HepG2 (cell line): ENCODE results near the gene BCL7A. TPM values are rescaled to one million over a fixed set of nuclear protein-coding genes. Genes with fewer than 3 reads are reported as not detected.

ENCODE experiments used
- ATAC-seq: fragments of 200-7000 bp; cut with Tn5 transposase; 3 replicates; pipeline ENCODE4 v1.9.1; 2020; ENCODE audit warnings: mild to moderate bottlenecking, moderate library complexity
- BruUV-seq: library from RNA; stranded (reverse); fragments of 400-500 nt; replicated peaks from 2 replicates; lab custom pipeline; 2021; lab: Mats Ljungman, UMichigan
- CTCF ChIA-PET: fragments of 300-600 bp; formaldehyde crosslinking; extraction: SDS; loops from one replicate; lab custom pipeline; 2021; ENCODE audit warnings: low total read pairs, inconsistent platforms, low intra/inter-chr PET ratio; lab: Yijun Ruan, JAX
- POLR2A ChIA-PET: fragments of 350-600 bp; sonication (Branson Sonifier 250); formaldehyde crosslinking; loops from one replicate; lab custom pipeline; 2020; ENCODE audit warnings: antibody characterized with exemption, inconsistent platforms; lab: Yijun Ruan, JAX
- DNase-seq: peaks from one replicate; pipeline ENCODE4 v3.0.0-alpha.2; 2015; ENCODE audit warnings: low spot score
- FAIRE-seq: peaks from 3 replicates; lab custom pipeline; 2011; peaks lifted over from hg19 to GRCh38; lab: Jason Lieb, UNC
- H2AFZ ChIP-seq: one replicate; pipeline ENCODE4 v1.6.1; 2011; ENCODE audit warnings: low read length, inconsistent platforms
- H3K27ac ChIP-seq: fragments of 300-600 bp; 3 replicates; pipeline ENCODE4 v1.8.0; 2011; ENCODE audit warnings: mixed run types, mild to moderate bottlenecking, mixed read lengths, low read length, inconsistent platforms; ENCODE audit not compliant: insufficient read depth; ENCODE audit errors: extremely low read length
- H3K27me3 ChIP-seq, 2 experiments: fragments of 200-600 bp in 1 of 2; 2 replicates in 1 of 2; 3 replicates in 1 of 2; pipeline versions ENCODE4 v1.6.0 to v1.8.0; 2011; ENCODE audit warnings: low read length in 2 of 2, mild to moderate bottlenecking in 2 of 2, moderate library complexity in 2 of 2, inconsistent platforms in 1 of 2; ENCODE audit not compliant: insufficient read depth in 2 of 2, control insufficient read depth in 1 of 2
- H3K36me3 ChIP-seq, 2 experiments: fragments of 200-600 bp in 1 of 2; replicated peaks in 1 of 2; 2 replicates in 1 of 2; 3 replicates in 1 of 2; pipeline versions ENCODE4 v1.5.1 to v1.8.0; 2011; ENCODE audit warnings: low read length in 2 of 2, inconsistent platforms in 1 of 2; ENCODE audit not compliant: insufficient read depth in 2 of 2, control insufficient read depth in 1 of 2
- H3K4me1 ChIP-seq: 2 replicates; pipeline ENCODE4 v1.5.1; 2012; ENCODE audit warnings: low read length, inconsistent platforms; ENCODE audit not compliant: insufficient read depth
- H3K4me2 ChIP-seq: 2 replicates; pipeline ENCODE4 v1.6.0; 2011; ENCODE audit warnings: low read depth, low read length, inconsistent platforms
- H3K4me3 ChIP-seq, 3 experiments: fragments of 200-600 bp in 1 of 3; sonication (generic), shearing (Covaris generic) in 1 of 3; replicated peaks in 1 of 3; 2 replicates each; pipeline ENCODE4 v1.5.1; 2011 to 2016; ENCODE audit warnings: low read length in 3 of 3, inconsistent platforms in 2 of 3, low read depth in 2 of 3, mild to moderate bottlenecking in 2 of 3, control low read depth in 1 of 3, mixed read lengths in 1 of 3; ENCODE audit not compliant: insufficient read depth in 1 of 3
- H3K79me2 ChIP-seq: one replicate; pipeline ENCODE4 v1.6.1; 2011; ENCODE audit warnings: low read length, inconsistent platforms; ENCODE audit not compliant: insufficient read depth
- H3K9ac ChIP-seq: 2 replicates; pipeline ENCODE4 v1.6.0; 2011; ENCODE audit warnings: mild to moderate bottlenecking, low read depth, low read length, inconsistent platforms; ENCODE audit not compliant: insufficient read depth
- H3K9me3 ChIP-seq: 2 replicates; pipeline ENCODE4 v1.5.1; 2012; ENCODE audit warnings: mild to moderate bottlenecking, low read length
- H4K20me1 ChIP-seq: 2 replicates; pipeline ENCODE4 v1.6.0; 2011; ENCODE audit warnings: inconsistent platforms, mild to moderate bottlenecking, low read length, moderate library complexity; ENCODE audit not compliant: insufficient read depth
- AKNA ChIP-seq: sonication (generic); formaldehyde crosslinking; IDR thresholded peaks from 2 replicates; pipeline ENCODE4 v1.4.0; 2020; ENCODE audit warnings: missing genetic modification reagents, borderline replicate concordance
- CEBPG ChIP-seq: IDR thresholded peaks from 2 replicates; pipeline ENCODE4 v1.6.1; 2016
- CSRNP2 ChIP-seq: sonication (generic); formaldehyde crosslinking; conservative IDR thresholded peaks from 2 replicates; pipeline ENCODE4 v1.8.0; 2022; ENCODE audit warnings: low read depth, missing genetic modification reagents
- GLI4 ChIP-seq: sonication (generic); formaldehyde crosslinking; IDR thresholded peaks from 2 replicates; pipeline ENCODE4 v1.5.1; 2020; ENCODE audit warnings: missing genetic modification reagents, mild to moderate bottlenecking, moderate library complexity, borderline replicate concordance
- HIVEP1 ChIP-seq: sonication (generic); formaldehyde crosslinking; IDR thresholded peaks from 2 replicates; pipeline ENCODE4 v1.4.0; 2020; ENCODE audit warnings: mild to moderate bottlenecking, missing genetic modification reagents
- HNF4A ChIP-seq: sonication (generic); formaldehyde crosslinking; IDR thresholded peaks from 2 replicates; pipeline ENCODE4 v1.4.0; 2020; ENCODE audit warnings: missing genetic modification reagents
- IRF2 ChIP-seq: IDR thresholded peaks from 2 replicates; pipeline ENCODE4 v1.6.1; 2018; ENCODE audit warnings: missing genetic modification reagents, missing compliant biosample characterization
- ISX ChIP-seq: sonication (generic); formaldehyde crosslinking; conservative IDR thresholded peaks from 2 replicates; pipeline ENCODE4 v1.5.0; 2020; ENCODE audit warnings: missing genetic modification reagents
- MIER3 ChIP-seq: IDR thresholded peaks from 2 replicates; pipeline ENCODE4 v1.6.1; 2016; ENCODE audit warnings: missing compliant biosample characterization, borderline replicate concordance
- MYNN ChIP-seq: sonication (generic); formaldehyde crosslinking; IDR thresholded peaks from 2 replicates; pipeline ENCODE4 v1.4.0; 2020; ENCODE audit warnings: mild to moderate bottlenecking, low read depth, missing genetic modification reagents
- NR2F2 ChIP-seq: IDR thresholded peaks from 2 replicates; pipeline ENCODE4 v1.6.1; 2012; ENCODE audit warnings: low read depth, inconsistent platforms, borderline replicate concordance
- POLR2A ChIP-seq, 2 experiments: IDR thresholded peaks; 2 replicates each; pipeline ENCODE4 v1.6.1; 2011; ENCODE audit warnings: low read depth in 2 of 2, low read length in 2 of 2, mild to moderate bottlenecking in 1 of 2, moderate library complexity in 1 of 2; ENCODE audit not compliant: insufficient read depth in 1 of 2
- SMC3 ChIP-seq: IDR thresholded peaks from 2 replicates; pipeline ENCODE4 v1.6.1; 2011; ENCODE audit warnings: low read length, improper control_type of control experiment
- ZBTB14 ChIP-seq: sonication (generic); formaldehyde crosslinking; IDR thresholded peaks from 2 replicates; pipeline ENCODE4 v1.4.0; 2020; ENCODE audit warnings: missing genetic modification reagents
- ZFP36L2 ChIP-seq: sonication (generic); formaldehyde crosslinking; IDR thresholded peaks from 2 replicates; pipeline ENCODE4 v1.4.0; 2020; ENCODE audit warnings: missing genetic modification reagents
- ZNF33B ChIP-seq: sonication (generic); formaldehyde crosslinking; IDR thresholded peaks from 2 replicates; pipeline ENCODE4 v1.5.1; 2020; ENCODE audit warnings: mild to moderate bottlenecking, missing genetic modification reagents
- ZNF615 ChIP-seq: sonication (generic); formaldehyde crosslinking; IDR thresholded peaks from 2 replicates; pipeline ENCODE4 v1.5.0; 2020; ENCODE audit warnings: mild to moderate bottlenecking, missing genetic modification reagents, borderline replicate concordance
- WGBS: methylation state at CpG from one replicate; pipeline ENCODE4 v1.1.6; 2017; ENCODE audit warnings: low lambda C conversion rate; 5-methylcytosine and 5-hydroxymethylcytosine counted together
- in situ Hi-C: cut with HindIII; loops from 2 replicates; pipeline ENCODE4 v1.10.0; 2017; ENCODE audit warnings: low pct_unique_long_range_greater_than_20kb; ENCODE audit not compliant: extremely low pct_ligation_motif_present
- intact Hi-C: fragments of 100-400 bp; cut with micrococcal nuclease; formaldehyde crosslinking; loops from one replicate; pipeline ENCODE4 v1.10.0; 2022; ENCODE audit not compliant: unreplicated experiment
- polyA plus RNA-seq, 8 experiments: library from polyadenylated mRNA; depleted of rRNA in 3 of 8; stranded (reverse) in 7 of 8; unstranded in 1 of 8; fragments of >200 nt; fragmentation: Illumina TruSeq in 4 of 8; extraction: Trizol in 4 of 8; gene quantifications; 2 replicates each; pipeline versions ENCODE4 v1.2.1 to v1.2.3, GENCODE V29; 2011 to 2016; ENCODE audit warnings: low read depth in 4 of 8, missing spikeins in 1 of 8, mixed read lengths in 1 of 8; ENCODE audit not compliant: insufficient read depth in 1 of 8
- total RNA-seq, 5 experiments: library from RNA; depleted of rRNA; stranded (reverse); fragments of >200 nt; fragmentation: Illumina TruSeq; extraction: Trizol; gene quantifications; 2 replicates each; pipeline ENCODE4 v1.2.3, GENCODE V29; 2016; ENCODE audit warnings: low read depth in 1 of 5
- TF ChIP-seq, protein P1 (sequence below): sonication (generic); formaldehyde crosslinking; IDR thresholded peaks from 2 replicates; pipeline ENCODE4 v1.5.1; 2020; ENCODE audit warnings: missing genetic modification reagents, mild to moderate bottlenecking, borderline replicate concordance

The BCL7A gene
- total and polyA plus RNA-seq, 2 of the 13 experiments (the other 11 are each of a cell fraction or from before 2014, with no cell fraction given), result 4.1 to 6.2 TPM

DNA sequence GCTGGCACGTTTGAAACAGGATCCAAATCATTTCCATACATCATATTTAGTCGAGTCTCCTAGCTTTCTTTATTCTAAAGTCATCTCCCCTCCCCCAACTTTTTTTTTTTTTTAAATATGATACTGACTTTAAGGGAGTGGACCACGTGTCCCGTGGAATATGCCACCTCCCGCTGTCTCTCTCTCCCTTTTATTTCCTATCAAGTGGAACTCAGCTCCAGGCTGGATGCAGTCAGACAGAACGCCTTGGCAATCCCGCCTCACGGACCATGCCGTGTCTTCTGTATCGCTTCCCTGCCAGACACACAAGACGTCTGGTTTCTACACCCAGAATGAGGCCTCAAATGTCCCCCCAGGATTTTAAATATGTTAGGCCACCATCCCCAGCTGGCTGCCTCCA is 21.2 kb downstream of the BCL7A start (continued):
- TF ChIP-seq AKNA (CRISPR knock-in tag), result no peak
- TF ChIP-seq ZBTB14 (CRISPR knock-in tag), result no peak
- no peak for TF ChIP-seq CEBPG
- TF ChIP-seq NR2F2, result no peak
- no peak for TF ChIP-seq ISX (CRISPR knock-in tag)
- no peak for TF ChIP-seq ZNF33B
- no peak for TF ChIP-seq POLR2A (IDR thresholded peaks at IDR 0.05; ENCODE audit: insufficient read depth in 1 of 2, low read depth in 2 of 2, low read length in 2 of 2)
- TF ChIP-seq, all 625 proteins: peak for 0

DNA sequence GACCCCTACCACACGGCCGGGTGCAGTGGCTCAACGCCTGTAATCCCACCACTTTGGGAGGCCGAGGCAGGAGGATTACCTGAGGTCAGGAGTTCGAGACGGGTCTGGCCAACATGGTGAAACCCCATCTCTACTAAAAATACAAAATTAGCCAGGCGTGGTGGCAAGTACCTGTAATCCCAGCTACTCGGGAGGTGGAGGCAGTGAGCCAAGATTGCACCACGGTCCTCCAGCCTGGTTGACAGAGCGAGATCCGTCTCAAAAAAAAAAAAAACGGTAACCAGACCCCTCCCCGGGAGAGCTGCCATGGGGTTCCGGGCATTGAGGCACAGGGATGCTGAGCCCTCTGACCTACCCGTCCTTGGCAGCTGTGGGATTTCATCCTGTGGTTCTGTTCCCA is 21.8 kb downstream of the BCL7A start:
- DNase-seq (no peak), FAIRE-seq (no peak), ATAC-seq (no peak)
- no peaks in the 10 kb centered on the region for H3K9me3 ChIP-seq
- H3K4me2 ChIP-seq, result no peak overlapping the region
- H3K36me3 ChIP-seq, result peaks cover 3 to 9% of the 10 kb centered on the region in 2 experiments; a peak in 4 of 5 replicates
- H3K27me3 ChIP-seq, result no peaks in the 10 kb centered on the region; a peak in 1 of 5 replicates
- no TSS peak for BruUV-seq
- ChIA-PET POLR2A (no interaction called here), CTCF (no interaction called here)
- H3K27ac ChIP-seq, result no peak overlapping the region
- no peak overlapping the region for H3K4me3 ChIP-seq
- WGBS, result 92% methylated on average over 15 of the region's 15 CpGs
- intact Hi-C loops (no loop called here), in situ Hi-C loops (no loop called here)
- H3K79me2 ChIP-seq, result no peaks in the 10 kb centered on the region
- H3K9ac ChIP-seq, result no peak overlapping the region
- no peak overlapping the region for H2AFZ ChIP-seq
- H4K20me1 ChIP-seq, result no peaks in the 10 kb centered on the region
- peaks cover 23% of the 10 kb centered on the region for H3K4me1 ChIP-seq
- TF ChIP-seq CSRNP2 (CRISPR knock-in tag) (no peak), MIER3 (no peak), HIVEP1 (CRISPR knock-in tag) (no peak), HNF4A (CRISPR knock-in tag) (no peak), ZFP36L2 (no peak), IRF2 (no peak), SMC3 (no peak), MYNN (CRISPR knock-in tag) (no peak), GLI4 (CRISPR knock-in tag) (no peak), ZNF615 (CRISPR knock-in tag) (no peak)
- TF ChIP-seq, protein P1, sequence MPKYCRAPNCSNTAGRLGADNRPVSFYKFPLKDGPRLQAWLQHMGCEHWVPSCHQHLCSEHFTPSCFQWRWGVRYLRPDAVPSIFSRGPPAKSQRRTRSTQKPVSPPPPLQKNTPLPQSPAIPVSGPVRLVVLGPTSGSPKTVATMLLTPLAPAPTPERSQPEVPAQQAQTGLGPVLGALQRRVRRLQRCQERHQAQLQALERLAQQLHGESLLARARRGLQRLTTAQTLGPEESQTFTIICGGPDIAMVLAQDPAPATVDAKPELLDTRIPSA (CRISPR knock-in tag), result no peak
